Stimulated activated CD8-positive, alpha-beta memory T cell treated with anti-CD3 and anti-CD28 coated beads, Interleukin-7, amount 100 ng/mL, for 24 hours (primary cell): ENCODE data around the gene USP9Y.

Experiments
- DNase-seq: peaks from one replicate; pipeline ENCODE4 v3.0.0-alpha.2; 2020; ENCODE audit warnings: low read depth

USP9Y gene

DNA sequence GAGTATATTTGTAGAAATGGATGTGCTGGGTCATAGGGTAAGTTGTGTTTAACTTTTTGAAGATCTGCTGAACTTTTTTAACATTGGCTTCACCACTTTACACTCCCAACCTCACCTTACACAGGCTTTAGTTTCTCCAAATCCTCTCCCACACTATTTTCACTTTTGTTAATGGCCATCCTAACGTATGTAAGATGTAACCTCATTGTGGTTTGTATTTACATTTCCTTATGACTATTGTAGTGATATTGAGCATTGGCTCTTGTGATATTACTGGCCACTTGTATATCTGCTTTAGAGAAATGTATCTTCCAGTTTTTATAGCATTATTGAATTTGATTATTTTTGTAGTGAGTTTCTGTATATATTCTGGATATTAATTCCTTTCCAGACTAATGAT lies 93.0 kb downstream of the USP9Y start:
- no peak for DNase-seq

DNA sequence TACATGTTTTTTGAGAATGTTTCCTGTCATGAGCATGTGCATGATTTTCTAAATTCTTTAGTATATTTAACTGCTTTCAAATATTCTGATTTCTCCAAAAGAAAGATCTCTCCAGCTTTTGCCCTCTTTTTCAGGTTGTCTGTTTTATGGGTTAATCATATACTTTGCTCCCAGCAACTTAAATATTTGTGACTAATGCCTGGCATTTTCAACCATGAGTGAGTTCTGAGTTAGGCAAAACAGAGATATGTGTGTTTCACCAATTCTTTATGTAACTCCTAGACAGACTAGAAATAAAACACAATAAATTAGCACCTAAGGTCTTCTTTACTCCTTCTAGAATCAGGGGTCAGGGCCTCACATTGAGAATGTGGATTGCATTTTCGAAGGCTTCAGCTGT lies 107.0 kb downstream of the USP9Y start:
- no peak for DNase-seq

- DNase-seq = no peak
Observed at GRCh38 chrY:12809034-12809433, 108.0 kb downstream of the USP9Y start.

- DNase-seq = no peak
Observed at GRCh38 chrY:12823408-12823807, 122.4 kb downstream of the USP9Y start.

GRCh38 chrY:12826791-12827190 lies 125.8 kb downstream of the USP9Y start:
- no peak for DNase-seq

DNA sequence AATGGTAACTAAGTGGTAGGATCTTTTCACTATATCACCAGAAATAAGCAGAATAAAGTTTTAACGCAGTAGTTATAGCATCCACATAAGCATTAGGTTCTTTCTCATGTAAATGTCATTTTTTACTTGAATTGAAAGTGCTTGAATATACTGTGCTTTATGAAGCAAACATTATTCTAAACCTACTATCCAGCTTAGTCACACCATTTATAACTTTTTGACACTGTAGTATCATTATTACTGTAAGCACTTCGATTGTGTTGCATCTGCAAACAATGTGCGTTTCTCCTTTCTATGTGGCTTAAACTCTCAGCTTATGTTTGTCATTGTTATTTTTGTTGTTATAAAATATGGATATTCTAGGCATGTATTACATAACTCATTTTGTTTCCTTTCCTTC lies 132.3 kb downstream of the USP9Y start:
- no peak for DNase-seq

GRCh38 chrY:12837550-12837949 lies 136.5 kb downstream of the USP9Y start:
- no peak for DNase-seq

GRCh38 chrY:12841368-12841767 lies 140.3 kb downstream of the USP9Y start:
- DNase-seq = no peak

GRCh38 chrY:12846793-12847192 lies 145.8 kb downstream of the USP9Y start:
- DNase-seq = no peak

DNA sequence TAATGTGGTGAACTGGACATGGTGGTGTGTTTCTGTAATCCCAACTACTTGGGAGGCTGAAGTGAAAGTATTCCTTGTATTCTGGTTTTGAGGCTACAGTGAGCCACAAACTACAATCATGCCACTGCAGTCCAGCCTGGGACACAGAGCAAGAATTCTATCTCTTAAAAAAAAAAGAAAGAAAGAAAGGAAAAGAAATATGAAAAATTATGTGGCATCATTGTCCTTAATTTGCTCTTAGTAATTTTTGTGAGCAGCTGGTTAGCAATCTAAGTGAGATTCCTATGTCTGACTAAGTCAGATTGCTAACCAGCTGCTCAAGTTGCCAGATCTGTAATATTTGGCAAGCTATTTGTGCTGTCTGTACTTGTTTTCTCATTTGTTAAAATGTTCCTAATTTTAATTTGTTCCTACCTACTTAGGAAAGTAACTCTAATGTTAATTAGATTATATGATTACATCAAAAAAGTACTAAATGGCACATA lies 154.8 kb downstream of the USP9Y start:
- no peak for DNase-seq

- no peak for DNase-seq
Observed at GRCh38 chrY:12867960-12868359, 166.9 kb downstream of the USP9Y start.

DNA sequence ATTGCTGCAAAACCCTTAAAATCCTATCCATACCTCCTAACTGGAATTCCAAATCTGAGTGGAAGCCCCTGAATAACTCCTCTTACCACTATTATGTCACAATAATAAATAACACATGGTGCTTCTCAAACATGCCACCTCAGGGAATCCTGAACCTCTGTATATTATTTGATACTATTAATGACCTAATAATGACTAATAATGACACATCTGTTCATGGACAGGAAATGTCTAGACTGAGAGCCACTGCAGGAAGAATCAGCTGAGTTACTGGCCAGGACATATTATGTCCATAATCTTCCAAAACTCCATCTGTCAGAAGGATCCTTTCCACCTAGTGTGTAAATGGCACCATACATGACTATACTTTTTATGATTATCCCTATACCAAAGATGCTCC lies 195.9 kb downstream of the USP9Y start:
- DNase-seq = no peak

DNA sequence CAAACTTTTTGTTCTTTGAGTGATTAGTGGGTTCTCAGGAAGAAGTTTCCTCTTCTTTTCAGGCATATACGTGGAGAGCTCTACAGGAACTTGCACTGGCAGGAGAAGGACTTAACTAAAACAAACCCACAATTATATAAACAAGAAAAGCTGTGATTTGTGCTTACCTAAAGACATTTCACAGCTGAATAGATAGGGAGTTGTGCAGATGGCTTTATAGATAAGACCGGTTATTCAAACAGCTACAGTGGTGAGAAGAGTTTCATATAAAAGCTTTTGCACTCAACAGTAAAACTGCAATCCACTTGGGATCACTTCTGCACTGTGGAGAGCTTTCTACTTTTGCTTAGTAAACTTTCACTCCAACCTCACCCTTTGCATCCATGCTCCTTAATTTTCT lies 197.6 kb downstream of the USP9Y start:
- no peak for DNase-seq

- DNase-seq = peak; percentile 47
Observed at GRCh38 chrY:12904618-12905516, 203.8 kb downstream of the USP9Y start, which contains the start of gene DDX3Y. DDX3Y (plus strand) TSS chrY:12904868; CDS start chrY:12904937, 69 bp downstream.

DNA sequence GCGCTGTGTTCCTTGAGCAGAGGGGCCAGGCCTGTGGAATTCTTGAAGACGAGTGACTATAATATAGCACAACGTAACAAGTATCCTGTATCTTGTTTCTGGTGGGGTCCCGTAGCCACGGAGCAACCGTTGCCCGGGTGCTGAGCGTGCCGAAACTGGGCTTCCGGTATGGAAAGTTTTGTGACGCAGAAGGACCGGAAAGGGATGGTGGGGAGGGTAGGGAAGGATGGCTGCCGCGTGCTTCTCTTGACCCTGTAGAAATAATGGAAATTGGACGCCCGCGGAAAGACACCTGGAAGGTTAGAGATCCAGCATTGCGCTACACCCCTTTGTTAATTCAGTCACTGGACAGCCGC lies 204.5 kb downstream of the USP9Y start:
- peak; percentile 53 for DNase-seq

DNA sequence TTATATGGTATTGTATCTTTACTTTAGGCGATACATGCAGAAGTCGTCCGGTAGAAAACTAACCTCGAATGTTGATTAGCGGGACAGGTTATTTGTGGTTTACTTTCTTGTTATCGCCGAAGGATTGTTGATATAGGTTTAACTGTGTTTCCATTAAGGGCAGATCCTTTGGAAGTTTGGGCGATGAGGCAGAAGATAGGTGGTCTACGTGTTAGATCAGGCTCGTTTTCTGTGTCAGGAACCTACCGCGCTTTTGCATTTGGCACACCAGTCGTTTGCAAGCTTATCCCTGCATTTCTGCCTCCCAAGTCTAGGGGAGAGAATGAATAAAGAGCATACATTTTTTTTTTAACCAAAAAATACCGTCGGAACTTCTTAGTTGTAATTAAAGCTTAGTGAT lies 204.9 kb downstream of the USP9Y start:
- DNase-seq = no peak
